H54 (cell line): Measurements from ENCODE around the gene ZBTB33.

Experiments used
- DNase-seq: peaks from one replicate; pipeline ENCODE4 v3.0.0; 2011; ENCODE audit warnings: low spot score, mixed read lengths; ENCODE audit not compliant: insufficient read length
- FAIRE-seq: peaks from 3 replicates; lab custom pipeline; 2011; peaks lifted over from hg19 to GRCh38; lab: Jason Lieb, UNC
- POLR2A ChIP-seq: IDR thresholded peaks from 2 replicates; pipeline ENCODE4 v1.6.1; 2011; ENCODE audit warnings: low read depth, mild to moderate bottlenecking, low read length

The ZBTB33 gene

GRCh38 chrX:120305531-120306141, 55.0 kb downstream of the ZBTB33 start:
- no peak for TF ChIP-seq POLR2A
- FAIRE-seq (no peak), DNase-seq (no peak)

- DNase-seq: no peak
- no peak for TF ChIP-seq POLR2A
- FAIRE-seq: no peak
Observed at GRCh38 chrX:120306630-120307029, 56.0 kb downstream of the ZBTB33 start.
